ENCODE results near the gene KRTAP15-1. TPM values are rescaled to one million over a fixed set of nuclear protein-coding genes. Genes with fewer than 3 reads are reported as not detected.

KRTAP15-1 gene
- total and polyA plus RNA-seq, 8 donors = not detected

DNA sequence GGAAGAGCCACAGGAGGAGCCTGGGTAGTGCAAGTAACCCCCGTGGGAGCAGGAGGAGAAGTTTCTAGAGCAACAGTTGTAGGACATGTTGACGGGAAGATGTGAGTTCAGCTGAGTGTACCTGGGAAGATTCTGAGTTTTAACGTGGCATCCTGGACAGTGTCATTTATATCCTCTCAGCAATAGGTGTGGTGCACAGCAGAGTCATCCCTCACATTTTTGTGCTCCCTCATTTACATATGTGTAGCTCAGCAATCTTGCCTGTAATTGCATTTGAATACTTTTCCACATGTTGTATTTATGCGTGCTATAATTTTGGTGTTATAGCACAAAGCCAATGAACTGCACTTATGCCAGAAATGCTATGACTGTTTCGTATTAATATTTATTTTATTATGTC is 14.2 kb upstream of the KRTAP15-1 start, which contains the start of gene KRTAP13-3:
Gene KRTAP13-3, minus strand, starts transcription at position 101 of the 400 bp plus-strand sequence. Its CDS starts 14 bp downstream, at position 87.
- Histone ChIP-seq H3K4me1 (no peaks in the 10 kb centered on the region), H3K27me3 (no peaks in the 10 kb centered on the region), H3K36me3 (no peaks in the 10 kb centered on the region), H3K4me3 (no peak within 1 kb of the TSS), H3K9me3 (no peaks in the 10 kb centered on the region), H3K27ac (no peak within 1 kb of the TSS)
- DNase-seq = no peak
- TF ChIP-seq, protein P1, sequence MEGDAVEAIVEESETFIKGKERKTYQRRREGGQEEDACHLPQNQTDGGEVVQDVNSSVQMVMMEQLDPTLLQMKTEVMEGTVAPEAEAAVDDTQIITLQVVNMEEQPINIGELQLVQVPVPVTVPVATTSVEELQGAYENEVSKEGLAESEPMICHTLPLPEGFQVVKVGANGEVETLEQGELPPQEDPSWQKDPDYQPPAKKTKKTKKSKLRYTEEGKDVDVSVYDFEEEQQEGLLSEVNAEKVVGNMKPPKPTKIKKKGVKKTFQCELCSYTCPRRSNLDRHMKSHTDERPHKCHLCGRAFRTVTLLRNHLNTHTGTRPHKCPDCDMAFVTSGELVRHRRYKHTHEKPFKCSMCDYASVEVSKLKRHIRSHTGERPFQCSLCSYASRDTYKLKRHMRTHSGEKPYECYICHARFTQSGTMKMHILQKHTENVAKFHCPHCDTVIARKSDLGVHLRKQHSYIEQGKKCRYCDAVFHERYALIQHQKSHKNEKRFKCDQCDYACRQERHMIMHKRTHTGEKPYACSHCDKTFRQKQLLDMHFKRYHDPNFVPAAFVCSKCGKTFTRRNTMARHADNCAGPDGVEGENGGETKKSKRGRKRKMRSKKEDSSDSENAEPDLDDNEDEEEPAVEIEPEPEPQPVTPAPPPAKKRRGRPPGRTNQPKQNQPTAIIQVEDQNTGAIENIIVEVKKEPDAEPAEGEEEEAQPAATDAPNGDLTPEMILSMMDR (IDR thresholded peaks at IDR 0.05) = no peak
- ATAC-seq = no peak
- intact Hi-C loops (cut with DNase I) = no loop called here

DNA sequence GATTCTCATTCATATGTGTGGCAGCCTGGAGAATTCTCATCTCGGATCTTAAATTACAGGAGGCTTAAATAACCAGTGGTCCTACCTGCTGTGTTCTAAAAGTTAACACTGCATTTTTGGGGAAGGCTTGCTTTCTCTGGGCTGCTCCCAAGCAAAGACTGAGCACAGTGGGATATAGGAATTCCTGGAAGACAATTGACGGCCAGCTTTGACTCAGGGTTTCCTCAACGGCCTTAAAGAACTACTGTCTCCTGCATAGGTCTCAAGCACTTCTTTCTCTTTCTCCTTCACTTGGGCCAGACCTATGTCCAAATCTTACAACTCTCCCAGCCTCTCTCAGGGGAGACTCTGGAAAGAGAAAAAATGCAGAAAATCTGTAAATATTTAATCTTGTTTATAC is 13.3 kb upstream of the KRTAP15-1 start:
- Histone ChIP-seq H3K36me3 (no peaks in the 10 kb centered on the region), H3K27ac (no peak overlapping the region), H3K27me3 (no peaks in the 10 kb centered on the region), H3K4me3 (no peak overlapping the region), H3K9me3 (no peaks in the 10 kb centered on the region), H3K4me1 (no peaks in the 10 kb centered on the region)
- intact Hi-C loops (cut with DNase I) = no loop called here
- ATAC-seq (no peak), DNase-seq (no peak)
- TF ChIP-seq, protein P1 (IDR thresholded peaks at IDR 0.05) = no peak

DNA sequence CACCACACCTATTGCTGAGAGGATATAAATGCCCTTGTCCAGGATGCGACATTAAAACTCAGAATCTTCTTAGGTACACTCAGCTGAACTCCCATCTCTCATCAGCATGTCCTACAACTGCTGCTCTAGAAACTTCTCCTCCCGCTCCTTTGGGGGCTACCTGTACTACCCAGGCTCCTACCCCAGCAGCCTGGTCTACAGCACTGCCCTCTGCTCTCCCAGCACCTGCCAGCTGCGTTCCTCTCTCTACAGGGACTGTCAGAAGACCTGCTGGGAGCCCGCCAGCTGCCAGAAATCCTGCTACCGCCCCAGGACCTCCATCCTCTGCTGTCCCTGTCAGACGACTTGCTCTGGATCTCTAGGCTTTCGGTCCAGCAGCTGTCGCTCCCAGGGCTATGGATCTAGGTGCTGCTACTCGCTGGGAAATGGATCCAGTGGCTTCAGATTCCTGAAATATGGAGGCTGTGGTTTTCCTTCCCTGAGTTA is 9.9 kb upstream of the KRTAP15-1 start, which contains the start of gene KRTAP13-4:
Gene KRTAP13-4, plus strand, starts transcription at position 51 of the 486 bp plus-strand sequence. Its CDS starts 56 bp downstream, at position 107.
- ATAC-seq (no peak), DNase-seq (peak in 1 of 4 donors; percentile 30)
- Histone ChIP-seq H3K4me1 (no peaks in the 10 kb centered on the region), H3K36me3 (no peaks in the 10 kb centered on the region), H3K4me3 (no peak within 1 kb of the TSS), H3K9me3 (no peaks in the 10 kb centered on the region), H3K27ac (no peak within 1 kb of the TSS), H3K27me3 (no peaks in the 10 kb centered on the region)
- TF ChIP-seq, protein P1 (IDR thresholded peaks at IDR 0.05) = no peak
- intact Hi-C loops (cut with DNase I) = no loop called here

DNA sequence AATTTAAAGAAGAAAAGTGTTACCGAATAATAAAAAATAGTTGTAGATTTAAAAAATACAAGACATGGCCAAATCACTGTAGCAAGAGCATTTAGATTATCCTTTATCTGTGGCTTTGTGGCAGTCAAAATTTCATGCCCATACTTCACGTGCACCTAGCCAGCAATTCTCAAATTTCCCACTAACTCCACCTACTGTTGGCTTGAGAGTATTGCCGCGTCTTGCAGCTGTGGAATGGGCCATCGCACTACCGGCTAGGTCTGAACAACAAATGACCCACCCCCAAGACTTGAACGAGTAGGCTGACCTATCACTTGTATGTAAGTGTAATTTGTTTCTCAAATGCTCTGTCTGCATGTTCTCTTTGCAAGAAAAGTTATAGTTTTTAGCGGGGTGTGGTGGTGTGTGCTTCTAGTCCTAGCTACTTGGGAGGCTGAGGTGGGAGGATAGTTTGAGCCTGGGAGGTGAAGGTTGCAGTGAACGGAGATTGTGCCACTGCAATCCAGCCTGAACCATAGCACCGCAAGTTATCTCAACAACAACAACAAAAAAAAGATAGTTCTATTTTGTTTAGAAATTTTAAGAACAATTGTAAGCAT is 5.9 kb upstream of the KRTAP15-1 start:
- H3K36me3 ChIP-seq = no peaks in the 10 kb centered on the region
- TF ChIP-seq, protein P1 (IDR thresholded peaks at IDR 0.05) = peak; percentile 47 to 50
- H3K4me1 ChIP-seq = no peaks in the 10 kb centered on the region
- intact Hi-C loops (cut with DNase I) = no loop called here
- H3K9me3 ChIP-seq = no peaks in the 10 kb centered on the region
- no peak overlapping the region for H3K4me3 ChIP-seq
- DNase-seq (peak in 1 of 4 donors; percentile 10), ATAC-seq (peak; percentile 86)
- no peak overlapping the region for H3K27ac ChIP-seq
- no peaks in the 10 kb centered on the region for H3K27me3 ChIP-seq

DNA sequence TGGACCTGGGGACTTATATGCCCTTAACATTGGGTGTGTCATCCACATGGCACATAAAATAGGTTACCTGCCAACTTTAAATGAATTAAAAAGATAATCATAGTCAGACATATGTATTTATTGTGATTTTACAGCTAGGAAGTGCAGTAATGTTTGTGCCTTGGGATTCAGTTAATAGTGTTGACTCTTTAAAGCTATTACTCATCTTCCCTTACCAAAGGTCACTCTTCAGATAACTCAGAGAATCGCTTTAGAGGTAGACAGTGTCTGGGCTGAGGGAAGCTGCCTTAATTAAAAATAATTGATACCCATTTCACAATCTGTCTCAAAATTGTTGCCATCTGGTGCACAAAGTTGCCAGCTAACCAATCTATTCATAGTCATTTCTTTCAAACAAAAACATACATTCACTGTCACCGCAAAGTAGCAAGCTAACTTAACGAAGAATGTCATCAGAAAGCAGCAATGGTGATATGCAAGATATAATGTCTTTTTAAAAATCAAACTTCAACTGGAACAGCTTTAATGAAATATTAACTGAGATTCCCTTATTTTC is 3.0 kb upstream of the KRTAP15-1 start:
- DNase-seq (no peak), ATAC-seq (no peak)
- no peaks in the 10 kb centered on the region for H3K9me3 ChIP-seq
- H3K36me3 ChIP-seq = no peaks in the 10 kb centered on the region
- TF ChIP-seq, protein P1 (IDR thresholded peaks at IDR 0.05) = no peak
- no peak overlapping the region for H3K27ac ChIP-seq
- H3K4me3 ChIP-seq = no peak overlapping the region
- intact Hi-C loops (cut with DNase I) = no loop called here
- H3K4me1 ChIP-seq = no peaks in the 10 kb centered on the region
- no peaks in the 10 kb centered on the region for H3K27me3 ChIP-seq
